ENCODE measurements around the gene WDR87.
"Not testable (repeated sequence)": the region's sequence is repeated elsewhere in the genome, so short reads cannot be mapped to it uniquely, and the experiment has no call there.

WDR87 gene

GRCh38 chr19:37930416-37930815 is 24.0 kb upstream of the WDR87 start:
- no peak for DNase-seq

- DNase-seq = no peak
These were observed 23.0 kb upstream of the WDR87 start for GRCh38 chr19:37929355-37929923.

- DNase-seq = peak; percentile 29 to 45
These were observed 22.3 kb upstream of the WDR87 start for GRCh38 chr19:37928527-37929286.

- no peak for DNase-seq
These were observed 20.3 kb upstream of the WDR87 start for GRCh38 chr19:37926711-37927110.

GRCh38 chr19:37926255-37926654 is 19.9 kb upstream of the WDR87 start:
- DNase-seq = no peak

- no peak for DNase-seq
These were observed 18.8 kb upstream of the WDR87 start for GRCh38 chr19:37925212-37925611.

GRCh38 chr19:37924573-37924972 is 18.2 kb upstream of the WDR87 start:
- DNase-seq = not testable (repeated sequence)

GRCh38 chr19:37920591-37921450 is 14.4 kb upstream of the WDR87 start:
- no peak for DNase-seq

- DNase-seq = no peak
These were observed 8.5 kb upstream of the WDR87 start for GRCh38 chr19:37914908-37915307.

GRCh38 chr19:37909661-37910199 is 3.3 kb upstream of the WDR87 start:
- no peak for DNase-seq

GRCh38 chr19:37907735-37908455 is 1.5 kb upstream of the WDR87 start:
- DNase-seq = peak in 1 of 2 donors; percentile 30

- DNase-seq = peak; percentile 96 to 97
These were observed 708 bp upstream of the WDR87 start, which contains the start of gene SIPA1L3 for GRCh38 chr19:37906869-37907734. Gene SIPA1L3 (plus strand): TSS chr19:37907208. CDS start chr19:38081566, 174,358 bp downstream.

GRCh38 chr19:37903096-37903495 is 3.3 kb downstream of the WDR87 start:
- DNase-seq = no peak

- DNase-seq = peak; percentile 68 to 82
These were observed 3.7 kb downstream of the WDR87 start for GRCh38 chr19:37902668-37903067.

- peak; percentile 48 to 55 for DNase-seq
These were observed 6.4 kb downstream of the WDR87 start for GRCh38 chr19:37899966-37900365.

- no peak for DNase-seq
These were observed 6.9 kb downstream of the WDR87 start for GRCh38 chr19:37899453-37899852.

GRCh38 chr19:37896180-37896579 is 10.2 kb downstream of the WDR87 start:
- no peak for DNase-seq

GRCh38 chr19:37893845-37894575 is 12.4 kb downstream of the WDR87 start:
- no peak for DNase-seq

GRCh38 chr19:37886571-37886970 is 19.8 kb downstream of the WDR87 start:
- no peak for DNase-seq

GRCh38 chr19:37885392-37885791 is 21.0 kb downstream of the WDR87 start:
- DNase-seq = no peak

GRCh38 chr19:37877147-37877546 is 29.2 kb downstream of the WDR87 start:
- DNase-seq = no peak

All from inflammatory macrophage (primary cell).